CD4-positive, alpha-beta T cell (primary cell): ENCODE measurements around the gene ADGRG7. TPM values are rescaled to one million over a fixed set of nuclear protein-coding genes. Genes with fewer than 3 reads are reported as not detected.

ENCODE experiments used
- ATAC-seq: fragments of 200-7000 bp; cut with Tn5 transposase; one replicate; pipeline ENCODE4 v1.10.0; 2022; ENCODE audit warnings: mild to moderate bottlenecking; ENCODE audit not compliant: poor library complexity
- CTCF ChIA-PET: fragments of 350-600 bp; sonication (Branson Sonifier 250); formaldehyde crosslinking; loops from one replicate; lab custom pipeline; 2021; ENCODE audit warnings: antibody characterized with exemption, inconsistent platforms; lab: Charles Lee
- POLR2A ChIA-PET: fragments of 350-600 bp; sonication (Branson Sonifier 250); formaldehyde crosslinking; loops from one replicate; lab custom pipeline; 2021; ENCODE audit warnings: antibody characterized with exemption, inconsistent platforms; lab: Charles Lee
- DNase-seq, 14 experiments: peaks; one replicate each; pipeline ENCODE4 v3.0.0-alpha.2; 2013 to 2020; ENCODE audit warnings: mixed read lengths in 2 of 14
- H3K27ac ChIP-seq, 2 donors: one replicate each; pipeline versions ENCODE4 v1.5.1 to v1.7.0; 2013; ENCODE audit warnings: low read length in 2 of 2, low read depth in 1 of 2, mild to moderate bottlenecking in 1 of 2
- H3K27me3 ChIP-seq, 2 experiments: 1 replicate in 1 of 2; 2 replicates in 1 of 2; pipeline versions ENCODE4 v1.6.1 to v1.7.0; 2013; ENCODE audit warnings: low read length in 2 of 2, control low read depth in 1 of 2, mild to moderate bottlenecking in 1 of 2, moderate library complexity in 1 of 2; ENCODE audit not compliant: insufficient read depth in 2 of 2, control insufficient read depth in 1 of 2
- H3K36me3 ChIP-seq: one replicate; pipeline ENCODE4 v1.6.1; 2013; ENCODE audit warnings: low read length, control low read depth; ENCODE audit not compliant: insufficient read depth
- H3K4me1 ChIP-seq: one replicate; pipeline ENCODE4 v1.6.1; 2013; ENCODE audit warnings: low read length, control low read depth; ENCODE audit not compliant: insufficient read depth
- H3K4me3 ChIP-seq: one replicate; pipeline ENCODE4 v1.5.1; 2013; ENCODE audit warnings: mild to moderate bottlenecking, low read length, moderate library complexity
- H3K9me3 ChIP-seq, 2 experiments: 1 replicate in 1 of 2; 2 replicates in 1 of 2; pipeline versions ENCODE4 v1.6.1 to v1.7.0; 2013; ENCODE audit warnings: low read length in 2 of 2, mild to moderate bottlenecking in 2 of 2, control low read depth in 1 of 2, moderate library complexity in 1 of 2; ENCODE audit not compliant: control insufficient read depth in 1 of 2, insufficient read depth in 1 of 2
- H3K27ac Mint-ChIP-seq: one replicate; pipeline ENCODE4 v1.8.0; 2020; ENCODE audit warnings: mixed read lengths
- H3K27me3 Mint-ChIP-seq: one replicate; pipeline ENCODE4 v1.8.0; 2021; ENCODE audit warnings: mixed read lengths
- H3K36me3 Mint-ChIP-seq: one replicate; pipeline ENCODE4 v1.8.0; 2021; ENCODE audit warnings: low read depth, mixed read lengths
- H3K4me1 Mint-ChIP-seq: one replicate; pipeline ENCODE4 v1.8.0; 2021; ENCODE audit warnings: low read depth, mixed read lengths
- H3K4me3 Mint-ChIP-seq: one replicate; pipeline ENCODE4 v1.8.0; 2020; ENCODE audit warnings: mild to moderate bottlenecking, mixed read lengths
- H3K9me3 Mint-ChIP-seq: one replicate; pipeline ENCODE4 v1.8.0; 2020; ENCODE audit warnings: mixed read lengths
- intact Hi-C, 2 experiments: fragments of 100-400 bp; cut with DNase I in 1 of 2; cut with micrococcal nuclease in 1 of 2; formaldehyde crosslinking; loops; one replicate each; pipeline versions ENCODE4 v1.15.1 to v1.9.0; 2023 to 2025; cut with DNase I, micrococcal nuclease
- total RNA-seq, 174 experiments: library from RNA in 2 of 174; stranded (reverse) in 2 of 174; gene quantifications; one replicate each; pipeline ENCODE4 v1.2.3 and lab custom pipeline; 2021 to 2026
- TF ChIP-seq, protein P1 (sequence below): fragments of 200-600 bp; IDR thresholded peaks from one replicate; pipeline ENCODE4 v1.8.0; 2022; ENCODE audit warnings: antibody characterized with exemption, mild to moderate bottlenecking

ADGRG7 gene
- total RNA-seq, 2 experiments from 2014 or later = not detected

GRCh38 chr3:100635273-100635701, 25.9 kb downstream of the ADGRG7 start:
- H3K4me3 Mint-ChIP-seq = no peak overlapping the region
- no peak overlapping the region for H3K27ac Mint-ChIP-seq
- Histone ChIP-seq H3K27ac (no peak overlapping the region), H3K9me3 (no peaks in the 10 kb centered on the region), H3K36me3 (no peaks in the 10 kb centered on the region), H3K27me3 (peaks cover 3 to 6% of the 10 kb centered on the region in 2 experiments), H3K4me1 (no peaks in the 10 kb centered on the region), H3K4me3 (no peak overlapping the region)
- POLR2A ChIA-PET = no interaction called here
- no peaks in the 10 kb centered on the region for H3K36me3 Mint-ChIP-seq
- intact Hi-C loops = no loop called here
- peaks cover 6% of the 10 kb centered on the region for H3K27me3 Mint-ChIP-seq
- TF ChIP-seq, protein P1, sequence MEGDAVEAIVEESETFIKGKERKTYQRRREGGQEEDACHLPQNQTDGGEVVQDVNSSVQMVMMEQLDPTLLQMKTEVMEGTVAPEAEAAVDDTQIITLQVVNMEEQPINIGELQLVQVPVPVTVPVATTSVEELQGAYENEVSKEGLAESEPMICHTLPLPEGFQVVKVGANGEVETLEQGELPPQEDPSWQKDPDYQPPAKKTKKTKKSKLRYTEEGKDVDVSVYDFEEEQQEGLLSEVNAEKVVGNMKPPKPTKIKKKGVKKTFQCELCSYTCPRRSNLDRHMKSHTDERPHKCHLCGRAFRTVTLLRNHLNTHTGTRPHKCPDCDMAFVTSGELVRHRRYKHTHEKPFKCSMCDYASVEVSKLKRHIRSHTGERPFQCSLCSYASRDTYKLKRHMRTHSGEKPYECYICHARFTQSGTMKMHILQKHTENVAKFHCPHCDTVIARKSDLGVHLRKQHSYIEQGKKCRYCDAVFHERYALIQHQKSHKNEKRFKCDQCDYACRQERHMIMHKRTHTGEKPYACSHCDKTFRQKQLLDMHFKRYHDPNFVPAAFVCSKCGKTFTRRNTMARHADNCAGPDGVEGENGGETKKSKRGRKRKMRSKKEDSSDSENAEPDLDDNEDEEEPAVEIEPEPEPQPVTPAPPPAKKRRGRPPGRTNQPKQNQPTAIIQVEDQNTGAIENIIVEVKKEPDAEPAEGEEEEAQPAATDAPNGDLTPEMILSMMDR = no peak
- ATAC-seq = no peak
- CTCF ChIA-PET = no interaction called here
- H3K9me3 Mint-ChIP-seq = no peaks in the 10 kb centered on the region
- no peak for DNase-seq
- no peaks in the 10 kb centered on the region for H3K4me1 Mint-ChIP-seq

DNA sequence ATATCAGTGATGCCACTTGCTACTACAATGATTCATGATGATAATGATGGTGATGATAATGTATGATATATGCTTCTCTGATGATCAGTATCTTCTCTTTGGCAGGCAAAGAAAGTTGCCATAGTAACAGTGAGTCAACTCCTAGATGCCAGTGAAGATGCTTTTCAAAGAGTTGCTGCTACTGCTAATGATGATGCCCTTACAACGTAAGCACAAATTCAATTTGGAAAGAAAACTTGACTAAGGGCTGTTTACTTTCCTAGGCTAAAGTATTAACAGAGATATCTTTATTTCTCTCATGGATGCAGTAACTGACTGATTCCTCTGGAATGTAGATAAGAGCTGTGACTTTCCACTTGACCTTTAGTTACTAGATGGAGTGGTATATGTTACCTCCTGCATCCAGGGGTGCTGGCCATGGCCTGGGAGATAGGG, 27.8 kb downstream of the ADGRG7 start:
- no peaks in the 10 kb centered on the region for H3K4me1 ChIP-seq
- H3K27me3 Mint-ChIP-seq = peaks cover 4% of the 10 kb centered on the region
- DNase-seq = no peak
- peaks cover 3 to 6% of the 10 kb centered on the region in 2 experiments for H3K27me3 ChIP-seq
- intact Hi-C loops = no loop called here
- no peak overlapping the region for H3K4me3 Mint-ChIP-seq
- no peaks in the 10 kb centered on the region for H3K4me1 Mint-ChIP-seq
- TF ChIP-seq, protein P1 = no peak
- H3K27ac Mint-ChIP-seq = no peak overlapping the region
- no peaks in the 10 kb centered on the region for H3K36me3 ChIP-seq
- no peaks in the 10 kb centered on the region for H3K9me3 ChIP-seq
- POLR2A ChIA-PET = no interaction called here
- no peaks in the 10 kb centered on the region for H3K9me3 Mint-ChIP-seq
- CTCF ChIA-PET = interaction anchor here (1.2 kb wide), 1 partner anchor 28 kb away, joined by 3 read pairs; no protein-coding TSS in a partner anchor
- no peak for ATAC-seq
- no peaks in the 10 kb centered on the region for H3K36me3 Mint-ChIP-seq
- no peak overlapping the region for H3K27ac ChIP-seq
- H3K4me3 ChIP-seq = no peak overlapping the region

GRCh38 chr3:100640633-100641032, 31.2 kb downstream of the ADGRG7 start:
- no peaks in the 10 kb centered on the region for H3K9me3 ChIP-seq
- Mint-ChIP-seq H3K9me3 (no peaks in the 10 kb centered on the region), H3K27ac (no peak overlapping the region), H3K4me1 (no peaks in the 10 kb centered on the region), H3K36me3 (no peaks in the 10 kb centered on the region), H3K27me3 (no peaks in the 10 kb centered on the region), H3K4me3 (no peak overlapping the region)
- intact Hi-C loops = no loop called here
- TF ChIP-seq, protein P1 = no peak
- POLR2A ChIA-PET = interaction anchor here (0.8 kb wide), 1 partner anchor 69 kb away, joined by 3 read pairs; the partner anchor contains the start of gene TFG
- ATAC-seq (no peak), DNase-seq (no peak)
- H3K4me1 ChIP-seq = no peaks in the 10 kb centered on the region
- H3K36me3 ChIP-seq = no peaks in the 10 kb centered on the region
- H3K27ac ChIP-seq = no peak overlapping the region
- CTCF ChIA-PET = no interaction called here
- no peaks in the 10 kb centered on the region for H3K27me3 ChIP-seq
- H3K4me3 ChIP-seq = no peak overlapping the region
